CD4-positive, alpha-beta T cell treated with Interleukin-21 for 1 hour (primary cell): ENCODE data around the gene EPC2.
A peak's percentile ranks its signal among the peaks of the same experiment; 100 is the strongest.

ENCODE experiments used
- DNase-seq: peaks from one replicate; pipeline ENCODE4 v3.0.0-alpha.2; 2020

EPC2 gene

GRCh38 chr2:148643998-148644882, at the start of gene EPC2:
Gene EPC2, plus strand, starts transcription at chr2:148644751. Its CDS starts 267 bp downstream, at chr2:148645018.
- DNase-seq = peak; percentile 90

- no peak for DNase-seq
Observed at GRCh38 chr2:148596018-148596417, 48.5 kb upstream of the EPC2 start.

GRCh38 chr2:148599109-148599991, 45.2 kb upstream of the EPC2 start:
- no peak for DNase-seq

- DNase-seq = no peak
Observed at GRCh38 chr2:148602885-148603561, 41.5 kb upstream of the EPC2 start.

- DNase-seq = no peak
Observed at GRCh38 chr2:148603562-148603920, 41.0 kb upstream of the EPC2 start.

- DNase-seq = no peak
Observed at GRCh38 chr2:148604927-148605326, 39.6 kb upstream of the EPC2 start.

- DNase-seq = no peak
Observed at GRCh38 chr2:148607566-148607965, 37.0 kb upstream of the EPC2 start.

- DNase-seq = no peak
Observed at GRCh38 chr2:148613231-148614013, 31.1 kb upstream of the EPC2 start.

GRCh38 chr2:148614014-148614321, 30.6 kb upstream of the EPC2 start:
- DNase-seq = no peak

- no peak for DNase-seq
Observed at GRCh38 chr2:148614322-148615049, 30.1 kb upstream of the EPC2 start.

GRCh38 chr2:148615381-148615841, 29.1 kb upstream of the EPC2 start:
- DNase-seq = no peak

GRCh38 chr2:148616662-148617061, 27.9 kb upstream of the EPC2 start:
- no peak for DNase-seq

- DNase-seq = no peak
Observed at GRCh38 chr2:148617219-148617618, 27.3 kb upstream of the EPC2 start.

GRCh38 chr2:148619560-148620195, 24.9 kb upstream of the EPC2 start:
- DNase-seq = no peak

GRCh38 chr2:148622366-148622765, 22.2 kb upstream of the EPC2 start:
- DNase-seq = no peak

GRCh38 chr2:148623086-148623485, 21.5 kb upstream of the EPC2 start:
- no peak for DNase-seq

- no peak for DNase-seq
Observed at GRCh38 chr2:148627224-148627623, 17.3 kb upstream of the EPC2 start.

GRCh38 chr2:148634749-148635148, 9.8 kb upstream of the EPC2 start:
- DNase-seq = no peak

- DNase-seq = no peak
Observed at GRCh38 chr2:148638543-148638942, 6.0 kb upstream of the EPC2 start.

- no peak for DNase-seq
Observed at GRCh38 chr2:148640767-148641166, 3.8 kb upstream of the EPC2 start.

- no peak for DNase-seq
Observed at GRCh38 chr2:148642112-148642744, 2.3 kb upstream of the EPC2 start.
